HG02588 (cell line): ENCODE data around the gene SDR9C7.
"Not testable (repeated sequence)": the region's sequence is repeated elsewhere in the genome, so short reads cannot be mapped to it uniquely, and the experiment has no call there.

ENCODE experiments used
- ATAC-seq: cut with Tn5 transposase; IDR thresholded peaks from one replicate; pipeline ENCODE4 v1.9.1; 2021; ENCODE audit warnings: mild to moderate bottlenecking, moderate library complexity; ENCODE audit not compliant: unreplicated experiment

Gene SDR9C7

GRCh38 chr12:56879240-56880124, 54.7 kb downstream of the SDR9C7 start:
- not testable (repeated sequence) for ATAC-seq

- no peak for ATAC-seq
Measured at GRCh38 chr12:56878010-56878339, 56.2 kb downstream of the SDR9C7 start.

GRCh38 chr12:56877195-56878009, 56.8 kb downstream of the SDR9C7 start:
- ATAC-seq = no peak

GRCh38 chr12:56874821-56875220, 59.4 kb downstream of the SDR9C7 start:
- no peak for ATAC-seq

GRCh38 chr12:56873382-56873781, 60.8 kb downstream of the SDR9C7 start:
- ATAC-seq = no peak
